ENCODE data around the gene BTN1A1.

The BTN1A1 gene

DNA sequence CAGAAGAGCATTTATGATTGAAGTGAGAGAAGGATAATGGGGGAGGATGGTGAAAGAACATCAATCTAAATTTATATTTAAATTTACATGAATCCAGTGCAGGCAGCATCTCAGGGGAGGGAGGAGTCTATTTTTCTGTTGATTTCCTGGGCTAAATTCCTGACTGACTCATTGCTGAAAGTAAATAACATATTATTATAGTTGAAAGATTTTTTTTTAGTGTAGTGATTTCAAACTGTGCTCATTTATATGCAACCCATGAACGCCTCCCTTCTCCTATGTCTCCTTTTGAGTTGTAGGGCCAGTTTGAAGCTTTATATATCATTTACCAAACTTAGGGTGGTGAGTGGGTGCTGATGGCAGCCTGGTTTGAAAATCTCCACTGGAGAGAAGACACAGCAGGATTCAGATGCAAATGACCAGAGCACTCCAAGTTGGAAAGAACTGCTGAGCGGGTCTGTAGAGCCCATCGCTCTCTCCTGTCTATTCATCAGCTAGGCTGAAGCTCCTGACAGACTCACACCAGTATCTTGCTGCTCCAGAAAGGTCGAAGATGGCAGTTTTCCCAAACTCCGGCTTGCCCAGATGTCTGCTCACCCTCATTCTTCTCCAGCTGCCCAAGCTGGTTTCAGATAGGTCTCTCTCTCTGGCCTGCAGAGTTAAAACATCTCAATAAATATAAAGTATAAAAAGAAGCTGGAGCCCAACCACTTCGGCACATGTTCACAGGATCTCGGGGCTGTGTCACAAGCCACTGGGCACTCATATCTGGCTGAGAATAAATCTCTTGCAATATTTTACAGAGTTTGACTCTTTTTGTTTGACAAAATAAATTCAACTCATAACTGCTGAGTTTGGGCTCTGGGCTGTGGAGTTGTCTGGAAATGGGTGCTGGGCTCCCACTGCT lies 24.0 kb upstream of the BTN1A1 start:
- no peak for DNase-seq (ENCODE audit: low read depth in 1 of 2, low spot score in 1 of 2)

DNA sequence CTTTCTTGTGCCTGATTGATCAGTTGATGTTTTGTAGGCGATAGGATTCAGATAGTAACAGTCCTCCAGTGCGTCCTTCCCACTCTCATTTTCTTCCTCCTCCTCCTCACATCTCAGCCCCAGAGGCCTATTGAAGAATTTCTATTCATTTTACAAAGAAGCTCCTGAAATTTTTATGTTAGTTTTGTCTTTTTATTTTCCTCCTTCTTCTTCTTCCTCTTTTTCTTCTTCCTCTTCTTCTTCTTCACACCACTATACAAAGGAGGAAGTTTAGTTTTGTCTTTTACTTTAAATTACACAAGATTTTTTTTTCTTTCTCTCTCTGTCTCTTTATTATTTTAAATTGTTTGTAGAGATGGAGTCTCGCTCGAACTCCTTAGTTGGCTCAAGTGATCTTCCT lies 23.2 kb upstream of the BTN1A1 start:
- DNase-seq (ENCODE audit: low read depth in 1 of 2, low spot score in 1 of 2) = no peak

DNA sequence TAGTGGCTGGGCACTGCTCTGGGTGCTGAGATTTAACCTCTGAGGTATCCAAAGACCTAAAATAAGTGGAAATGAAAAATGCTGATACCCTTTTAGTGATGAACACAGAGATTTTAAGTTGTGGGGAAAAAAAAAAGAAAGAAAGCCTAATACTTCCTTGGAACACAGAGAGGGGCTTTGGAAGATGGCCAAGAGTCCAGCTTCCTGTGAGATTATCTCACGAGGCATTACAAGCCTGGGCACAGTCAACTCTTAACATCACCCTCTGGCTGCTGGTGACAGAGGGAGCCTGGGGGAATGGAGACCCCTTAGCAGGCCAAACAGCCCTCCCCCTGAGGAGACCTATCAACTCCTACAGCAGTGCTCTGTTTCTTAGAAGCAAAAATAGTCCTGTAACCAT lies 22.7 kb upstream of the BTN1A1 start:
- DNase-seq (ENCODE audit: low read depth in 1 of 2, low spot score in 1 of 2) = no peak

- no peak for DNase-seq (ENCODE audit: low read depth in 1 of 2, low spot score in 1 of 2)
These were observed 21.8 kb upstream of the BTN1A1 start for GRCh38 chr6:26478100-26478984.

DNA sequence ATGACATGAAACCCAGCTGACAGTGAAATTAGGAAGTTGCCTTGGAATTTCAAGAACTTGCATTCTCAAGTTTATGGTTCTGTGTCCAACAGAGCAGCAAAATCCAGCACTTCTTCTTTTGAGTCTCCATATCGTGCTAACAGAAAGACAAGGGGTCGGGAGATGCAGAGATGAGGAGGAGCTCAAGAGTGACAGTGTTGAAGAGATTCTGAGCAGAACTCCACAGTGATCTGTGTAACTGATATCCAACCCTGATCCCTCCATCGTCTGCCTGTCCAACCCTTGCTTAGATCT lies 21.2 kb upstream of the BTN1A1 start:
- no peak for DNase-seq (ENCODE audit: low read depth in 1 of 2, low spot score in 1 of 2)

- DNase-seq (ENCODE audit: low read depth in 1 of 2, low spot score in 1 of 2) = no peak
These were observed 17.8 kb upstream of the BTN1A1 start for GRCh38 chr6:26482338-26482737.

GRCh38 chr6:26483727-26484126 lies 16.4 kb upstream of the BTN1A1 start:
- DNase-seq (ENCODE audit: low read depth in 1 of 2, low spot score in 1 of 2) = no peak

GRCh38 chr6:26484161-26484560 lies 15.9 kb upstream of the BTN1A1 start:
- no peak for DNase-seq (ENCODE audit: low read depth in 1 of 2, low spot score in 1 of 2)

GRCh38 chr6:26485112-26485780 lies 14.9 kb upstream of the BTN1A1 start:
- DNase-seq (ENCODE audit: low read depth in 1 of 2, low spot score in 1 of 2) = no peak

DNA sequence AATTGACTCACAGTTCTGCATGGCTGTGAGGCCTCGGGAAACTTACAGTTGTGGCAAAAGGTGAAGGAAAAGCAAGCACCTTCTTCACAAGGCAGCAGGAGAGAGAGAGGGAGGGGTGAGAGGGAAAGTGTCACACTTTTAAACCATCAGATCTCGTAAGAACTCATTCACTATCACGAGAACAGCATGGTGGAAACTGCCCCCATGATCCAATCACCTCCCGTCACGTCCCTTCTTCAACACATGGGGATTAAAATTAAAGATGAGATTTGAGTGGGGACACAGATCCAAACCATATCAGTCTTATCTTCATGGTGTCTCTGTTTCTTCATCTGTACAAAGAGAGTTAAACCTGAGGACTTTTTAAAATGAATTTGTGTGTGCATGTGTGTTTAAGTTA lies 13.7 kb upstream of the BTN1A1 start:
- no peak for DNase-seq (ENCODE audit: low read depth in 1 of 2, low spot score in 1 of 2)

- no peak for DNase-seq (ENCODE audit: low read depth in 1 of 2, low spot score in 1 of 2)
These were observed 12.6 kb upstream of the BTN1A1 start for GRCh38 chr6:26487466-26487865.

DNA sequence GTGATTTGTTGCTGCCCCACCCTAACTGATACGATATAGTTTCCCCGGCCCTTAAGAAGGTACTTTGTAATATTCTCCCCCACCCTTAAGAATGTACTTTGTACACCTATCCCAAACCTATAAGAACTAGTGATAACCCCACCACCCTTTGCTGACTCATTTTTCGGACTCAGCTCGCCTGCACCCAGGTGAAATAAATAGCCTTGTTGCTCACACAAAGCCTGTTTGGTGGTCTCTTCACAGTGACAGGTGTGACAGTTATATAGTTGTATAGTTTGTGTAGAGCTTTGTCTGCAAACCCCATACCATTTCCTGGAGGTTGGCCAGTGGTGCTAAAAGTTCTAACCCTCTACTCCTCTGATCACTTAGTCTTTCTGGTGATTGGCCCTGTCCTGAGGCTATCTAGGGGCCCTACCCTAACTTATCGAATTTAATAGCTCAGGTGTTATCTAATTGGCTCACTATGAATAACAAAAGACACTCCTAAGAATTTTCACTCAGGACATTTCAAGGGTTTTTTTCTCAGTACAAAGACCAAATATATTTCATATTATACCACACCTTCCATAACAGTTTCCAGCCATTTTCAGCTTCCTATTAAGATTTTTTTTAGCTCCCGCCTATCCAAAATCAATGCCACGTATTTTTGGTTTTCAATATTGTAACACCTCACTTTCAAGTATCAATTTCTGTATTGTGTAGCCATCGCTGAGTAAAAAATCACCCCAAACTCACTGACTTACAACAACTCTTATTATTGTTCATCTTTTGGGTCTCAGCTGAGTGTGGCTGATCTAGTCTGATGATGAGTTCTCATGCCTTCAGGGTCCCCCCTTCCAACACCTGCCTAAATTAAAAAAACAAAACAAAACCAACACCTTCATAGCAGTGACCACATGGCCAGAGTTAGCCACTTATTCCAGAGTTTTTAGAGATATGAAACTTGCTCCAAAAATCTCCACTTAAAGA lies 9.8 kb upstream of the BTN1A1 start:
- no peak for DNase-seq (ENCODE audit: low read depth in 1 of 2, low spot score in 1 of 2)

DNA sequence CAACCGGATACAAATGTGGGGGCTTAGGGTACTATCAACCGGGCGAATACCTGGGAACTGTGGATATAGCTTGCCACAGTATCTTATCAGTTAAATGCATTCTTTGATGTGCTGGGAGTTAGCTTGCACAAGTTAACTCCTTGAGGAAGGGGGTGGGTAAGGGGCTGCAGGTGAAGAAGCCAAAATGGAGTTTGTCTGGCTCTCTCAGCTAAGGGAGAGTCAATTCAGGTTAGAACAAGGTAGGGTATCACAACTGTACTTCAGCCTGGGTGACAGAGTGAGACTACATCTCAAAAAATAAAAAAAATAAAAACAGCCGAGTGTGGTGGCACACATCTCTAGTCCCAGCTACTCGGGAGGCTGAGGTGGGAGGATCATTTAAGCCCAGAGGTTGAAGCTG lies 8.5 kb upstream of the BTN1A1 start:
- no peak for DNase-seq (ENCODE audit: low read depth in 1 of 2, low spot score in 1 of 2)

DNA sequence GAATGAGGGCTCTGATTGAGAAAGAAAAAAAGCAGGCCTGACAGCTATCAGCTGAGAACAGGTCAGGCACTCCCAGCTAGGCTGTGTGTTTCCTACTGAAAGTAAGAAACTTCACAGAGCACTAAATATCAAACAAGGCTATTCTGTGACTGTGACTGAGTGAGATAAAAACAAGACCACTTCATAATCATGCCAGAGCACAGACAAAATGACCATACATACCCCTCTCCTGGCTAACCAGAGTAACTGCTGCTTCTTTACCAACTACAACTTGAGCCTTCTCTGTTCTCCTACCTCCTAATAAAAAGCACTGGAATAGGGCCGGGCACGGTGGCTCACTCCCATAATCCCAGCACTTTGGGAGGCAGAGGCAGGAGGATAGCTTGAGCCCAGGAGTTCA lies 6.8 kb upstream of the BTN1A1 start:
- DNase-seq (ENCODE audit: low read depth in 1 of 2, low spot score in 1 of 2) = no peak

DNA sequence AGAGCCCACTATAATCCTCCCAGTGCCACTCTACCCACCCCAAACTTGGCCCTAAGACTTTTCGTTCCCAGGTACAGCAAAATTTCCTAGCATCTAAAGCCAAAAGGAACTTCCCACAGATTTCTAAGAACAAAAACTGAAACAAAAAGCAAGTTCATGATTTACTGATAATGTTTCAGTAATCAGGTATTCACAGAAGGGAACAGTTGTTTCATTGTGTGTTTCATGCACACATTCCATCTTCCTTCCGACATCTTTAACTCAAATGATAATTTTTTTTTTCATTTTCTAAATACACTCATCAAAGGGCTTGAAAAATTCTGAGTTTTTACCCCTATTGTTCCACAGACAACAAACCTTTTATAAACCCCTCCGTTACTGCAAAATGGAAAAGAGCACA lies 6.0 kb upstream of the BTN1A1 start:
- no peak for DNase-seq (ENCODE audit: low read depth in 1 of 2, low spot score in 1 of 2)

DNA sequence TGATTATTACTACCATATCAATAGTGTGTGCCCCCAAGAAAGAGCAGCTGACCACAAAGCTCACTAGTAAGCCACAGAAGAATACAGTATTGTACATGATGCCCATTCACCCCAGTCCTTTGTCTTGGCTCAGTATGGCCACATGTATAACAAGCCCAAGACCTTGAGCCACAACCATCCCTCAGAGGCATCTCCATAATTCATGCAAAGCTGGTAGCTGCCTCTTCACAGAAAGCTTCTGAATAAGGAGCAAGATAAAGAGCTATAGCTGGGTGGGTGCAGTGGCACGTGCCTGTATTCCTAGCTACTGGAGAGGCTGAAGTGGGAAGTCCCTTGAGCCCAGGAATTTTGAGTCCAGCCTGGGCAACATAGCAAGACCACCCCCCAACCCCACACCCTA lies 4.8 kb upstream of the BTN1A1 start:
- DNase-seq (ENCODE audit: low read depth in 1 of 2, low spot score in 1 of 2) = no peak

GRCh38 chr6:26497610-26498009 lies 2.5 kb upstream of the BTN1A1 start:
- no peak for DNase-seq (ENCODE audit: low read depth in 1 of 2, low spot score in 1 of 2)

DNA sequence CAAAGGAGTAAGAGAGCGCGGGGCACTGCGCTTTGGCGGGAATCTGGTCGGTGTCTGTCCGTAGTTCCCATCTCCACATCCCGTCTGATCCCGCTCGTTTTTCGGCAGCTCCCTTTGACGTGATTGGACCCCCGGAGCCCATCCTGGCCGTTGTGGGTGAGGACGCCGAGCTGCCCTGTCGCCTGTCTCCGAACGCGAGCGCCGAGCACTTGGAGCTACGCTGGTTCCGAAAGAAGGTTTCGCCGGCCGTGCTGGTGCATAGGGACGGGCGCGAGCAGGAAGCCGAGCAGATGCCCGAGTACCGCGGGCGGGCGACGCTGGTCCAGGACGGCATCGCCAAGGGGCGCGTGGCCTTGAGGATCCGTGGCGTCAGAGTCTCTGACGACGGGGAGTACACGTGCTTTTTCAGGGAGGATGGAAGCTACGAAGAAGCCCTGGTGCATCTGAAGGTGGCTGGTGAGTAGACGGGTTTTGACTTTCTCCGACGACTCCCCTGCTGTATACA lies 1.4 kb downstream of the BTN1A1 start:
- peak; percentile 3 to 22 for DNase-seq (ENCODE audit: low read depth in 1 of 2, low spot score in 1 of 2)

GRCh38 chr6:26502165-26502564 lies 2.1 kb downstream of the BTN1A1 start:
- DNase-seq (ENCODE audit: low read depth in 1 of 2, low spot score in 1 of 2) = no peak

- no peak for DNase-seq (ENCODE audit: low read depth in 1 of 2, low spot score in 1 of 2)
These were observed 2.5 kb downstream of the BTN1A1 start for GRCh38 chr6:26502626-26503025.

DNA sequence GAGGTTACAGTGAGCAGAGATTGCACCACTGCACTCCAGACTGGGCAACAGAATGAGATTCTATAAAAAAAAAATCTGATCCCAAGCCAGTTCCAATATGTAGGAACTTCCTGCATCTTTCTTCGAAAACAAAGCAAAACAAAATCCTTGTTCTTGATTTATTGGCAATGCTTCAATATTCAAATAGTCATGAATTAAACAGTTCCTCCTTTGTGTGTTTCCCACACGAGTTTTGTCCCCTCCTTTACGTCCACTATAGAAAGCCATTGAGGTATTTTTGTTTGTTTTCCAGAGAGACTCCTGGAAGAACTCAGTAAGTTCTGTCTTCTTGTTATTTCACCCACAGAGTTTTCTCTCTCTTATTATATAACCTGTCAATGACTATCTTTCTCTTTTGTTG lies 7.6 kb downstream of the BTN1A1 start:
- DNase-seq (ENCODE audit: low read depth in 1 of 2, low spot score in 1 of 2) = no peak

All from stimulated activated CD4-positive, alpha-beta T cell treated with anti-CD3 and anti-CD28 coated beads, Interleukin-15, amount 100 ng/mL, for 1 hour (primary cell).